Thyroid gland (tissue), 4 donors: ENCODE measurements around the gene NCKAP5. TPM values are rescaled to one million over a fixed set of nuclear protein-coding genes. Genes with fewer than 3 reads are reported as not detected.

ENCODE experiments used
- DNase-seq, 2 donors: peaks; one replicate each; pipeline ENCODE4 v3.0.0-alpha.2; 2019
- H3K27ac ChIP-seq, 3 donors: fragments of 200-600 bp; sonication (generic); 1 replicate in 2 of 3; 2 replicates in 1 of 3; pipeline ENCODE4 v1.5.1; 2016 to 2019; ENCODE audit warnings: mild to moderate bottlenecking in 1 of 3, moderate library complexity in 1 of 3
- H3K27me3 ChIP-seq: fragments of 200-600 bp; sonication (generic); one replicate; pipeline ENCODE4 v1.5.1; 2019
- H3K36me3 ChIP-seq, 2 donors: fragments of 200-600 bp; sonication (generic); one replicate each; pipeline ENCODE4 v1.5.1; 2016 to 2019
- H3K4me1 ChIP-seq, 2 donors: fragments of 200-600 bp; sonication (generic); one replicate each; pipeline ENCODE4 v1.5.1; 2017 to 2019
- H3K4me3 ChIP-seq, 3 donors: fragments of 200-600 bp; sonication (generic); replicated peaks in 1 of 3; 1 replicate in 2 of 3; 2 replicates in 1 of 3; pipeline ENCODE4 v1.5.1; 2016; ENCODE audit warnings: mild to moderate bottlenecking in 1 of 3
- H3K9me3 ChIP-seq: fragments of 200-600 bp; sonication (generic); one replicate; pipeline ENCODE4 v1.5.1; 2017
- CTCF ChIP-seq, 6 experiments: fragments of 200-600 bp in 3 of 6; fragments of 450-650 bp in 3 of 6; sonication (generic) in 3 of 6; IDR thresholded peaks; one replicate each; pipeline ENCODE4 v1.5.1; 2016 to 2019; ENCODE audit warnings: antibody characterized with exemption in 6 of 6, mild to moderate bottlenecking in 2 of 6, inconsistent platforms in 1 of 6, moderate library complexity in 1 of 6
- POLR2A ChIP-seq, 2 donors: fragments of 450-650 bp; IDR thresholded peaks; one replicate each; pipeline ENCODE4 v1.6.1; 2017; ENCODE audit warnings: antibody characterized with exemption in 2 of 2, mild to moderate bottlenecking in 2 of 2, moderate library complexity in 1 of 2
- WGBS, 2 donors: methylation state at CpG; one replicate each; pipeline ENCODE4 v1.1.5; 2017; 5-methylcytosine and 5-hydroxymethylcytosine counted together
- intact Hi-C: fragments of 100-400 bp; cut with DNase I; formaldehyde crosslinking; loops from one replicate; pipeline ENCODE4 v1.15.1; 2023
- total RNA-seq, 4 donors: library from RNA; depleted of rRNA; stranded (reverse); fragments of >200 nt; gene quantifications; one replicate each; pipeline ENCODE4 v1.2.3, GENCODE V29; 2016

The NCKAP5 gene
- total RNA-seq, 4 donors from 2014 or later: 0.45 to 1.2 (median 0.76) TPM

- TF ChIP-seq CTCF (IDR thresholded peaks at IDR 0.05) (no peak), POLR2A (IDR thresholded peaks at IDR 0.05) (no peak)
- 91 to 100% methylated on average over 2 of the region's 2 CpGs for WGBS, 2 donors
- Histone ChIP-seq H3K4me3 (no peak overlapping the region), H3K27ac (no peak overlapping the region), H3K9me3 (no peaks in the 10 kb centered on the region), H3K27me3 (no peaks in the 10 kb centered on the region), H3K4me1 (peaks cover 0 to 5% of the 10 kb centered on the region in 2 donors), H3K36me3 (no peaks in the 10 kb centered on the region)
- intact Hi-C loops: no loop called here
- no peak for DNase-seq
These were observed 125.9 kb downstream of the NCKAP5 start for GRCh38 chr2:133442393-133442792.

GRCh38 chr2:133439565-133439920, 128.7 kb downstream of the NCKAP5 start:
- Histone ChIP-seq H3K9me3 (no peaks in the 10 kb centered on the region), H3K27me3 (no peaks in the 10 kb centered on the region), H3K4me3 (no peak overlapping the region), H3K36me3 (no peaks in the 10 kb centered on the region), H3K4me1 (peaks cover 11% of the 10 kb centered on the region in 2 donors), H3K27ac (no peak overlapping the region)
- intact Hi-C loops: no loop called here
- TF ChIP-seq POLR2A (IDR thresholded peaks at IDR 0.05): no peak
- TF ChIP-seq CTCF (IDR thresholded peaks at IDR 0.05): no peak
- no peak for DNase-seq

GRCh38 chr2:133438848-133439564, 129.3 kb downstream of the NCKAP5 start:
- no peaks in the 10 kb centered on the region for H3K36me3 ChIP-seq
- intact Hi-C loops: no loop called here
- no peaks in the 10 kb centered on the region for H3K9me3 ChIP-seq
- no peaks in the 10 kb centered on the region for H3K27me3 ChIP-seq
- H3K27ac ChIP-seq: no peak overlapping the region
- peaks cover 11% of the 10 kb centered on the region in 2 donors for H3K4me1 ChIP-seq
- DNase-seq: no peak
- no peak overlapping the region for H3K4me3 ChIP-seq
- WGBS, 2 donors: 76 to 79% methylated on average over 4 of the region's 4 CpGs
- TF ChIP-seq CTCF (IDR thresholded peaks at IDR 0.05) (no peak), POLR2A (IDR thresholded peaks at IDR 0.05) (no peak)

- peaks cover 11% of the 10 kb centered on the region in 2 donors for H3K4me1 ChIP-seq
- no peaks in the 10 kb centered on the region for H3K36me3 ChIP-seq
- TF ChIP-seq CTCF (IDR thresholded peaks at IDR 0.05) (no peak), POLR2A (IDR thresholded peaks at IDR 0.05) (no peak)
These were observed 130.2 kb downstream of the NCKAP5 start for GRCh38 chr2:133438026-133438425.

GRCh38 chr2:133437492-133437891, 130.8 kb downstream of the NCKAP5 start:
- H3K27me3 ChIP-seq: no peaks in the 10 kb centered on the region
- H3K36me3 ChIP-seq: no peaks in the 10 kb centered on the region
- no peak overlapping the region for H3K4me3 ChIP-seq
- intact Hi-C loops: no loop called here
- no peak for DNase-seq
- H3K9me3 ChIP-seq: no peaks in the 10 kb centered on the region
- H3K27ac ChIP-seq: no peak overlapping the region
- no peak for TF ChIP-seq CTCF (IDR thresholded peaks at IDR 0.05)
- no peak for TF ChIP-seq POLR2A (IDR thresholded peaks at IDR 0.05)
- H3K4me1 ChIP-seq: peaks cover 11% of the 10 kb centered on the region in 2 donors
- 70 to 77% methylated on average over 3 of the region's 3 CpGs for WGBS, 2 donors

More at GRCh38 chr2:133438026-133438425, 130.2 kb downstream of the NCKAP5 start:
- H3K27ac ChIP-seq: no peak overlapping the region
- H3K27me3 ChIP-seq: no peaks in the 10 kb centered on the region
- no peaks in the 10 kb centered on the region for H3K9me3 ChIP-seq
- intact Hi-C loops: no loop called here
- no peak overlapping the region for H3K4me3 ChIP-seq
- DNase-seq: no peak
